OCI-LY1 (cell line): ENCODE data around the gene CNRIP1.

ENCODE experiments used
- H2AFZ ChIP-seq: fragments of 200-600 bp; sonication (generic), shearing (Covaris generic); 2 replicates; pipeline ENCODE4 v1.6.0; 2014; ENCODE audit warnings: antibody characterized with exemption, mild to moderate bottlenecking, low read length
- H3F3A ChIP-seq: fragments of 200-600 bp; sonication (generic), shearing (Covaris generic); 2 replicates; pipeline ENCODE4 v1.6.0; 2014; ENCODE audit warnings: mild to moderate bottlenecking, antibody characterized with exemption, low read length, moderate library complexity; ENCODE audit not compliant: insufficient read depth
- H3K27ac ChIP-seq: fragments of 200-600 bp; sonication (generic); 2 replicates; pipeline ENCODE4 v1.5.1; 2014; ENCODE audit warnings: low read length, mixed run types, mild to moderate bottlenecking, low read depth; ENCODE audit not compliant: poor library complexity, severe bottlenecking
- H3K27me3 ChIP-seq: fragments of 200-600 bp; sonication (generic); 2 replicates; pipeline ENCODE4 v1.6.0; 2014; ENCODE audit warnings: antibody characterized with exemption, mild to moderate bottlenecking, low read length, moderate library complexity; ENCODE audit not compliant: insufficient read depth
- H3K36me3 ChIP-seq: fragments of 200-600 bp; sonication (generic); 2 replicates; pipeline ENCODE4 v1.6.1; 2014; ENCODE audit warnings: mild to moderate bottlenecking, antibody characterized with exemption, low read length, moderate library complexity, mixed read lengths; ENCODE audit not compliant: insufficient read depth
- H3K4me1 ChIP-seq: fragments of 200-600 bp; sonication (generic); 2 replicates; pipeline ENCODE4 v1.5.1; 2014; ENCODE audit warnings: mild to moderate bottlenecking, low read length, moderate library complexity; ENCODE audit not compliant: insufficient read depth, severe bottlenecking
- H3K4me2 ChIP-seq: fragments of 200-600 bp; sonication (generic), shearing (Covaris generic); 2 replicates; pipeline ENCODE4 v1.6.1; 2014; ENCODE audit warnings: low read length
- H3K4me3 ChIP-seq: fragments of 200-600 bp; sonication (generic); 2 replicates; pipeline ENCODE4 v1.5.1; 2014; ENCODE audit warnings: low read length, low read depth, mild to moderate bottlenecking, mixed read lengths; ENCODE audit not compliant: poor library complexity, severe bottlenecking
- H3K79me2 ChIP-seq: fragments of 200-600 bp; shearing (Covaris generic); 2 replicates; pipeline ENCODE4 v1.6.1; 2016; ENCODE audit warnings: mixed run types, low read length, mixed read lengths; ENCODE audit not compliant: insufficient read depth
- H3K9ac ChIP-seq: fragments of 200-600 bp; sonication (generic), shearing (Covaris generic); 2 replicates; pipeline ENCODE4 v1.6.1; 2014; ENCODE audit warnings: mild to moderate bottlenecking, low read length, mixed read lengths
- H3K9me2 ChIP-seq: fragments of 200-600 bp; sonication (generic), shearing (Covaris generic); 2 replicates; pipeline ENCODE4 v1.6.1; 2014; ENCODE audit warnings: low read depth, mild to moderate bottlenecking, low read length, mixed read lengths
- H3K9me3 ChIP-seq: fragments of 200-600 bp; shearing (Covaris generic); 2 replicates; pipeline ENCODE4 v1.6.1; 2014; ENCODE audit warnings: low read length, mixed read lengths
- H4K20me1 ChIP-seq: fragments of 200-600 bp; sonication (generic), shearing (Covaris generic); 2 replicates; pipeline ENCODE4 v1.6.0; 2016; ENCODE audit warnings: mild to moderate bottlenecking, low read length; ENCODE audit not compliant: insufficient read depth
- EZH2 ChIP-seq: fragments of 200-600 bp; sonication (generic), shearing (Covaris generic); IDR thresholded peaks from 2 replicates; pipeline ENCODE4 v1.8.0; 2017; ENCODE audit warnings: borderline replicate concordance, mixed run types, mild to moderate bottlenecking, antibody characterized with exemption, low read length, moderate library complexity, mixed read lengths
- TF ChIP-seq, protein P1 (sequence below): fragments of 200-600 bp; sonication (generic), shearing (Covaris generic); IDR thresholded peaks from 2 replicates; pipeline ENCODE4 v1.5.1; 2017; ENCODE audit warnings: mild to moderate bottlenecking, antibody characterized with exemption, low read length, moderate library complexity, mixed read lengths

Gene CNRIP1

DNA sequence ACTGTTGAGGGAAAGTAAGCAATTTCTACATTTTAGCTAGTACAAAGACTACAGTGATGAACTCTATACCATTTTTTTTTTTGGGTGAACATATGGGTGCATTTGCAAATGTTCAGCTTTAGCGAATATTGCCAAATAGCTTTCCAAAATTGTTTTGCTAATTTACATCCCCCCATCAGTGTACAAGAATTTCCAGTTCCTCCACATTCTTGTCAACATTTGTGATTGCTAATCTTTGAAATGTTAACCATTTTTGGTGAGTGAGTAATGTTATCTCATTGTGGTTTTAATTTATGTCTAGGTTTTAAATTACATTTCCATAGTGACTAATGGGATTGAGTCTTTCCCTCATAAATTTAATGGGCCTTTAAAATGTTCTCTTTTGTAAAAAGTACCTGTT, 16.4 kb upstream of the CNRIP1 start:
- no peak overlapping the region for H3K4me2 ChIP-seq

DNA sequence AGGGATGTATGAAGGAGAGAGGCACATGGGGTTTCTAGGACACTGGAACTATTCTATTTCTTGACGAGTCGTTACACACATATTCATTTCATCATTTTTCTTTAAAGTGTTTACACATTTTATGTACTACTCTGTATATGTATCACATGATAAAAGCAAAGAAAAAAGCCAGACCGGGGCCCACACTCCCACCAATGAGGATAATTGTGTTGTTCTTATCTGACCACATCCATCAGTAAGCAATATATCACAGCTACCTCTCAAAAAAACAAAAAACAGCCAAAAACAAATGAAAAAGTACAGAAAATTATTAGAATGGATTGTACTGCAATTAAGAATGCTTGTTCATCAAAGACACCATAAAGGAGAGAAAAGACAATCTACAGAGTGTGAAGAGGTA, 14.2 kb upstream of the CNRIP1 start:
- H3K4me3 ChIP-seq: no peak overlapping the region
- H3F3A ChIP-seq: no peaks in the 10 kb centered on the region
- no peaks in the 10 kb centered on the region for H4K20me1 ChIP-seq
- H3K9me2 ChIP-seq: no peaks in the 10 kb centered on the region
- no peaks in the 10 kb centered on the region for H3K9me3 ChIP-seq
- no peaks in the 10 kb centered on the region for H3K79me2 ChIP-seq
- H3K9ac ChIP-seq: no peak overlapping the region
- H3K27ac ChIP-seq: no peak overlapping the region
- H3K27me3 ChIP-seq: no peaks in the 10 kb centered on the region
- no peaks in the 10 kb centered on the region for H3K4me1 ChIP-seq
- H3K4me2 ChIP-seq: no peak overlapping the region
- TF ChIP-seq EZH2: no peak
- TF ChIP-seq, protein P1, sequence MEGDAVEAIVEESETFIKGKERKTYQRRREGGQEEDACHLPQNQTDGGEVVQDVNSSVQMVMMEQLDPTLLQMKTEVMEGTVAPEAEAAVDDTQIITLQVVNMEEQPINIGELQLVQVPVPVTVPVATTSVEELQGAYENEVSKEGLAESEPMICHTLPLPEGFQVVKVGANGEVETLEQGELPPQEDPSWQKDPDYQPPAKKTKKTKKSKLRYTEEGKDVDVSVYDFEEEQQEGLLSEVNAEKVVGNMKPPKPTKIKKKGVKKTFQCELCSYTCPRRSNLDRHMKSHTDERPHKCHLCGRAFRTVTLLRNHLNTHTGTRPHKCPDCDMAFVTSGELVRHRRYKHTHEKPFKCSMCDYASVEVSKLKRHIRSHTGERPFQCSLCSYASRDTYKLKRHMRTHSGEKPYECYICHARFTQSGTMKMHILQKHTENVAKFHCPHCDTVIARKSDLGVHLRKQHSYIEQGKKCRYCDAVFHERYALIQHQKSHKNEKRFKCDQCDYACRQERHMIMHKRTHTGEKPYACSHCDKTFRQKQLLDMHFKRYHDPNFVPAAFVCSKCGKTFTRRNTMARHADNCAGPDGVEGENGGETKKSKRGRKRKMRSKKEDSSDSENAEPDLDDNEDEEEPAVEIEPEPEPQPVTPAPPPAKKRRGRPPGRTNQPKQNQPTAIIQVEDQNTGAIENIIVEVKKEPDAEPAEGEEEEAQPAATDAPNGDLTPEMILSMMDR: no peak
- no peaks in the 10 kb centered on the region for H3K36me3 ChIP-seq
- H2AFZ ChIP-seq: no peak overlapping the region

More for the DNA sequence above, 16.4 kb upstream of the CNRIP1 start:
- no peaks in the 10 kb centered on the region for H3F3A ChIP-seq
- H2AFZ ChIP-seq: no peak overlapping the region
- TF ChIP-seq, protein P1: no peak
- TF ChIP-seq EZH2: no peak
- no peaks in the 10 kb centered on the region for H3K4me1 ChIP-seq
- H4K20me1 ChIP-seq: no peaks in the 10 kb centered on the region
- H3K27me3 ChIP-seq: no peaks in the 10 kb centered on the region
- H3K9ac ChIP-seq: no peak overlapping the region
- H3K36me3 ChIP-seq: no peaks in the 10 kb centered on the region
- H3K27ac ChIP-seq: no peak overlapping the region
- no peaks in the 10 kb centered on the region for H3K9me3 ChIP-seq
- H3K4me3 ChIP-seq: no peak overlapping the region
- no peaks in the 10 kb centered on the region for H3K9me2 ChIP-seq
- no peaks in the 10 kb centered on the region for H3K79me2 ChIP-seq

DNA sequence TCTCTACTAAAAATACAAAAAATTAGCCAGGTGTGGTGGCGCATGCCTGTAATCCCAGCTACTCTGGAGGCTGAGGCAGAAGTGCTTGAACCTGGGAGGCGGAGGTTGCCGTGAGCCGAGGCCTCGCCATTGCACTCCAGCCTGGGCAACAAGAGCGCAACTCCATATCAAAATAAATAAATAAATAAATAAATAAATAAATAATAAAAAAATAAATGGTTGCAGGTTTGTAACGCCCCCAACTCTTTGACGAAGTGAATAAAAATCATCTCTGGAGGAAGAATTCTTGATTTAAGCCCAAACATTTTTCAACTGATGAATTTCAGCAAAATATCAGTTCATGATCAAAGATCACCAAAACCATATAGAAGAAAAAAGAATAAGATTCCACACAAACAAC, 13.3 kb upstream of the CNRIP1 start:
- no peaks in the 10 kb centered on the region for H3F3A ChIP-seq
- no peak for TF ChIP-seq EZH2
- TF ChIP-seq, protein P1: no peak
- no peaks in the 10 kb centered on the region for H3K9me3 ChIP-seq
- no peak overlapping the region for H3K27ac ChIP-seq
- H3K79me2 ChIP-seq: no peaks in the 10 kb centered on the region
- H3K36me3 ChIP-seq: no peaks in the 10 kb centered on the region
- H4K20me1 ChIP-seq: no peaks in the 10 kb centered on the region
- H3K4me1 ChIP-seq: no peaks in the 10 kb centered on the region
- no peaks in the 10 kb centered on the region for H3K27me3 ChIP-seq
- no peaks in the 10 kb centered on the region for H3K9me2 ChIP-seq
- no peak overlapping the region for H3K9ac ChIP-seq
- no peak overlapping the region for H2AFZ ChIP-seq
- H3K4me2 ChIP-seq: no peak overlapping the region
- H3K4me3 ChIP-seq: no peak overlapping the region
